HG03135 (cell line): ENCODE measurements around the gene WDFY4.

Experiments
- ATAC-seq: cut with Tn5 transposase; IDR thresholded peaks from one replicate; pipeline ENCODE4 v1.9.1; 2021; ENCODE audit warnings: mild to moderate bottlenecking, moderate library complexity; ENCODE audit not compliant: unreplicated experiment

WDFY4 gene

GRCh38 chr10:48742891-48743860 is 58.5 kb downstream of the WDFY4 start:
- no peak for ATAC-seq

GRCh38 chr10:48744587-48744986 is 59.9 kb downstream of the WDFY4 start:
- ATAC-seq, result no peak

- ATAC-seq, result no peak
Observed at GRCh38 chr10:48745662-48746245, 61.1 kb downstream of the WDFY4 start.

- ATAC-seq, result no peak
Observed at GRCh38 chr10:48748573-48748972, 63.9 kb downstream of the WDFY4 start.

GRCh38 chr10:48749254-48749787 is 64.6 kb downstream of the WDFY4 start:
- ATAC-seq, result no peak

GRCh38 chr10:48750019-48750418 is 65.3 kb downstream of the WDFY4 start:
- ATAC-seq, result no peak

GRCh38 chr10:48750991-48751390 is 66.3 kb downstream of the WDFY4 start:
- ATAC-seq, result no peak

GRCh38 chr10:48751730-48752129 is 67.1 kb downstream of the WDFY4 start:
- ATAC-seq, result no peak

- no peak for ATAC-seq
Observed at GRCh38 chr10:48758411-48758810, 73.7 kb downstream of the WDFY4 start.

GRCh38 chr10:48759113-48759901 is 74.6 kb downstream of the WDFY4 start:
- peak; percentile 85 for ATAC-seq

- ATAC-seq, result no peak
Observed at GRCh38 chr10:48760983-48761382, 76.3 kb downstream of the WDFY4 start.

GRCh38 chr10:48762064-48763042 is 77.7 kb downstream of the WDFY4 start:
- ATAC-seq, result no peak

- no peak for ATAC-seq
Observed at GRCh38 chr10:48763403-48763965, 78.8 kb downstream of the WDFY4 start.

- no peak for ATAC-seq
Observed at GRCh38 chr10:48764486-48764885, 79.8 kb downstream of the WDFY4 start.

GRCh38 chr10:48765039-48765438 is 80.4 kb downstream of the WDFY4 start:
- no peak for ATAC-seq

- no peak for ATAC-seq
Observed at GRCh38 chr10:48765527-48765926, 80.9 kb downstream of the WDFY4 start.

- ATAC-seq, result no peak
Observed at GRCh38 chr10:48767373-48768143, 82.9 kb downstream of the WDFY4 start.

GRCh38 chr10:48768144-48768766 is 83.6 kb downstream of the WDFY4 start:
- ATAC-seq, result no peak
